Pulmonary artery endothelial cell (primary cell): ENCODE data around the gene TMEM134. TPM values are rescaled to one million over a fixed set of nuclear protein-coding genes. Genes with fewer than 3 reads are reported as not detected.
A peak's percentile ranks its signal among the peaks of the same experiment; 100 is the strongest.
"Not testable (repeated sequence)": the region's sequence is repeated elsewhere in the genome, so short reads cannot be mapped to it uniquely, and the experiment has no call there.

Experiments
- DNase-seq: peaks from one replicate; pipeline ENCODE4 v3.0.0-alpha.2; 2011; ENCODE audit warnings: low read depth, low spot score
- total RNA-seq: library from RNA; depleted of rRNA; stranded (reverse); fragments of >200 nt; gene quantifications from 2 replicates; pipeline ENCODE4 v1.2.3, GENCODE V29; 2014

Gene TMEM134
- 14.4 and 15.7 TPM in 2 replicates for total RNA-seq

GRCh38 chr11:67468759-67469507 is at the start of gene TMEM134:
Gene TMEM134 (minus strand): TSS chr11:67469251. CDS start chr11:67469192, 59 bp downstream.
- DNase-seq: peak; percentile 73

- DNase-seq: no peak
Measured at GRCh38 chr11:67517784-67518552, 48.9 kb upstream of the TMEM134 start.

GRCh38 chr11:67516806-67517205 is 47.8 kb upstream of the TMEM134 start:
- no peak for DNase-seq

- DNase-seq: no peak
Measured at GRCh38 chr11:67514116-67514515, 45.1 kb upstream of the TMEM134 start.

GRCh38 chr11:67511558-67511957 is 42.5 kb upstream of the TMEM134 start:
- not testable (repeated sequence) for DNase-seq

GRCh38 chr11:67510023-67510345 is 40.9 kb upstream of the TMEM134 start:
- DNase-seq: no peak

- peak; percentile 81 for DNase-seq
Measured at GRCh38 chr11:67508486-67509121, 39.6 kb upstream of the TMEM134 start.

- DNase-seq: peak; percentile 99
Measured at GRCh38 chr11:67507864-67508485, 38.9 kb upstream of the TMEM134 start, which contains the start of gene CDK2AP2. Gene CDK2AP2 (minus strand): TSS chr11:67508162. CDS start chr11:67508082, 80 bp downstream.

- peak; percentile 49 for DNase-seq
Measured at GRCh38 chr11:67507242-67507863, 38.3 kb upstream of the TMEM134 start.

GRCh38 chr11:67506426-67507051 is 37.5 kb upstream of the TMEM134 start:
- DNase-seq: no peak

- DNase-seq: peak; percentile 54
Measured at GRCh38 chr11:67505605-67506396, 36.8 kb upstream of the TMEM134 start.

GRCh38 chr11:67504950-67505581 is 36.0 kb upstream of the TMEM134 start, which contains the start of gene PITPNM1:
Gene PITPNM1 (minus strand): TSS chr11:67505363. CDS start chr11:67504180, 1,183 bp downstream.
- no peak for DNase-seq

- DNase-seq: no peak
Measured at GRCh38 chr11:67504005-67504949, 35.2 kb upstream of the TMEM134 start.

- DNase-seq: no peak
Measured at GRCh38 chr11:67503119-67504004, 34.3 kb upstream of the TMEM134 start.

GRCh38 chr11:67502328-67502979 is 33.4 kb upstream of the TMEM134 start:
- no peak for DNase-seq

GRCh38 chr11:67501854-67502253 is 32.8 kb upstream of the TMEM134 start:
- DNase-seq: no peak
